ENCODE data around the gene SHC1. TPM values are rescaled to one million over a fixed set of nuclear protein-coding genes. Genes with fewer than 3 reads are reported as not detected.

SHC1 gene
- total and polyA plus RNA-seq, 4 experiments from 2014 or later: 36.4 to 81.7 (median 61.4) TPM

DNA sequence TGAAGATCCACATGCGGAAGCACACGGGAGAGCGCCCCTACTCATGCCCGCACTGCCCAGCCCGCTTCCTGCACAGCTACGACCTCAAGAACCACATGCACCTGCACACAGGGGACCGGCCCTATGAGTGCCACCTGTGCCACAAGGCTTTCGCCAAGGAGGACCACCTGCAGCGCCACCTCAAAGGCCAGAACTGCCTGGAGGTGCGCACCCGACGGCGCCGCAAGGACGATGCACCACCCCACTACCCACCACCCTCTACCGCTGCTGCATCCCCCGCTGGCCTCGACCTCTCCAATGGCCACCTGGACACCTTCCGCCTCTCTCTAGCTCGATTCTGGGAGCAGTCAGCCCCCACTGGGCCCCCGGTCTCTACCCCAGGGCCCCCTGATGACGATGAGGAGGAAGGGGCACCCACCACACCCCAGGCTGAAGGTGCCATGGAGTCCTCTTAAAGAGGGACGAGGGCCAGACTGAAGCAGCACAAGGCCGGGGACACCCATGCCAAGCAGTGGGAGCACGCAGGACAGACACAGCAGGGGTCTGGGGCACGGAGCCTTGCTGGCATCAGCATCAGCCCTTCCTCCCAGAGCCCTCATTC is 45.8 kb upstream of the SHC1 start:
- ChIA-PET POLR2A (ENCODE audit: partially characterized antibody) (interaction anchor here (1.5 to 38.9 kb wide), 9 partner anchors 9 to 124 kb away, joined by 4 to 1543 read pairs (median 51); partner anchors contain the start of genes CKS1B, FLAD1, LENEP and PBXIP1), CTCF (ENCODE audit: partially characterized antibody) (interaction anchor here (0.7 to 18.7 kb wide), 16 partner anchors 8 to 456 kb away, joined by 3 to 381 read pairs (median 16); partner anchors contain the start of genes ADAM15, CKS1B, FLAD1 and LENEP)
- Histone ChIP-seq H3K4me1 (ENCODE audit: insufficient read depth, low read length) (peaks cover 73% of the 10 kb centered on the region), H3K27me3 (ENCODE audit: insufficient read depth, low read length) (no peaks in the 10 kb centered on the region), H3K27ac (ENCODE audit: low read depth, low read length) (peak overlapping the region; percentile 86), H3K36me3 (ENCODE audit: insufficient read depth, low read length) (peaks cover 8% of the 10 kb centered on the region), H3K9me3 (ENCODE audit: control insufficient read depth in 1 of 2, low read length in 2 of 2) (no peaks in the 10 kb centered on the region), H3K4me3 (ENCODE audit: low read length in 2 of 2) (peak overlapping the region in 1 of 2 donors; percentile 11)
- intact Hi-C loops (cut with micrococcal nuclease): no loop called here
- H3K9me3 Mint-ChIP-seq: peaks cover 0 to 3% (median 0%) of the 10 kb centered on the region in 8 donors
- H3K4me3 Mint-ChIP-seq: peak overlapping the region; percentile 67 to 86 (median 76)
- no peaks in the 10 kb centered on the region for H3K27me3 Mint-ChIP-seq
- H3K36me3 Mint-ChIP-seq: peaks cover 13 to 33% of the 10 kb centered on the region in 2 donors
- H3K27ac Mint-ChIP-seq: peak overlapping the region; percentile 85 to 96 (median 93)
- DNase-seq: peak in 1 of 5 donors; percentile 38
- H3K4me1 Mint-ChIP-seq: peaks cover 45 to 78% (median 67%) of the 10 kb centered on the region in 4 donors

- intact Hi-C loops (cut with micrococcal nuclease): no loop called here
- no peaks in the 10 kb centered on the region for H3K27me3 ChIP-seq (ENCODE audit: insufficient read depth, low read length)
- peak overlapping the region; percentile 66 to 86 (median 76) for H3K4me3 Mint-ChIP-seq
- H3K36me3 ChIP-seq (ENCODE audit: insufficient read depth, low read length): peaks cover 8% of the 10 kb centered on the region
- H3K4me1 ChIP-seq (ENCODE audit: insufficient read depth, low read length): peaks cover 80% of the 10 kb centered on the region
- peaks cover 0 to 3% (median 0%) of the 10 kb centered on the region in 8 donors for H3K9me3 Mint-ChIP-seq
- H3K27ac Mint-ChIP-seq: peak overlapping the region; percentile 85 to 96 (median 93)
- ChIA-PET CTCF (ENCODE audit: partially characterized antibody) (interaction anchor here (1.2 to 18.7 kb wide), 13 partner anchors 8 to 456 kb away, joined by 3 to 381 read pairs (median 26); partner anchors contain the start of genes ADAM15, CKS1B, FLAD1 and LENEP), POLR2A (ENCODE audit: partially characterized antibody) (interaction anchor here (1.8 to 38.9 kb wide), 7 partner anchors 8 to 124 kb away, joined by 4 to 1543 read pairs (median 67); partner anchors contain the start of genes CKS1B, FLAD1, LENEP and PBXIP1)
- H3K27me3 Mint-ChIP-seq: no peaks in the 10 kb centered on the region
- H3K4me3 ChIP-seq (ENCODE audit: low read length in 2 of 2): peak overlapping the region in 1 of 2 donors; percentile 11
- H3K9me3 ChIP-seq (ENCODE audit: control insufficient read depth in 1 of 2, low read length in 2 of 2): no peaks in the 10 kb centered on the region
- H3K36me3 Mint-ChIP-seq: peaks cover 13 to 33% of the 10 kb centered on the region in 2 donors
- H3K27ac ChIP-seq (ENCODE audit: low read depth, low read length): peak overlapping the region; percentile 86
- H3K4me1 Mint-ChIP-seq: peaks cover 45 to 83% (median 70%) of the 10 kb centered on the region in 4 donors
- DNase-seq: peak in 2 of 5 donors; percentile 24 to 37
Measured at GRCh38 chr1:155015527-155016230, 45.1 kb upstream of the SHC1 start.

DNA sequence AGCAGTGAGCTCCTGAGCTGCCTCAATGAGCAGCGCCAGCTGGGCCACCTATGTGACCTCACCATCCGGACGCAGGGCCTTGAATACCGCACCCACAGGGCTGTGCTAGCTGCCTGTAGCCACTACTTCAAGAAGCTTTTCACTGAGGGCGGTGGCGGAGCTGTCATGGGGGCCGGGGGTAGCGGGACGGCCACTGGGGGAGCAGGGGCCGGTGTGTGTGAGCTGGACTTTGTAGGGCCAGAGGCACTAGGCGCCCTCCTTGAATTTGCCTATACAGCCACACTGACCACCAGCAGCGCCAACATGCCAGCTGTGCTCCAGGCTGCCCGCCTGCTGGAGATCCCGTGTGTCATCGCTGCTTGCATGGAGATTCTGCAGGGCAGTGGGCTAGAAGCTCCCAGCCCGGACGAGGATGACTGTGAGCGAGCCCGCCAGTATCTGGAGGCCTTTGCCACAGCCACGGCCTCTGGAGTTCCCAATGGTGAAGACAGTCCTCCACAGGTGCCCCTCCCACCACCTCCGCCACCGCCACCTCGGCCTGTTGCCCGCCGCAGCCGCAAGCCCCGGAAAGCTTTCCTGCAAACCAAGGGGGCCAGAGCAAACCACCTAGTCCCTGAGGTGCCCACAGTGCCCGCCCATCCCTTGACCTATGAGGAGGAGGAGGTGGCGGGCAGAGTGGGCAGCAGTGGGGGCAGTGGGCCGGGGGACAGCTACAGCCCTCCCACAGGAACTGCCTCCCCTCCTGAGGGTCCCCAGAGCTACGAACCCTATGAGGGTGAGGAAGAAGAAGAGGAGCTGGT is 44.4 kb upstream of the SHC1 start:
- peaks cover 13 to 38% of the 10 kb centered on the region in 2 donors for H3K36me3 Mint-ChIP-seq
- intact Hi-C loops (cut with micrococcal nuclease): no loop called here
- H3K9me3 ChIP-seq (ENCODE audit: control insufficient read depth in 1 of 2, low read length in 2 of 2): no peaks in the 10 kb centered on the region
- peak overlapping the region in 3 of 8 donors; percentile 20 to 93 (median 54) for H3K4me3 Mint-ChIP-seq
- DNase-seq: peak in 1 of 5 donors; percentile 6
- H3K4me1 ChIP-seq (ENCODE audit: insufficient read depth, low read length): peaks cover 88% of the 10 kb centered on the region
- H3K4me3 ChIP-seq (ENCODE audit: low read length in 2 of 2): no peak overlapping the region
- peak overlapping the region; percentile 86 for H3K27ac ChIP-seq (ENCODE audit: low read depth, low read length)
- peaks cover 43 to 87% (median 71%) of the 10 kb centered on the region in 4 donors for H3K4me1 Mint-ChIP-seq
- ChIA-PET CTCF (ENCODE audit: partially characterized antibody) (interaction anchor here (1.2 to 18.7 kb wide), 6 partner anchors 16 to 77 kb away, joined by 4 to 381 read pairs (median 54); partner anchors contain the start of genes CKS1B, FLAD1, LENEP and PBXIP1), POLR2A (ENCODE audit: partially characterized antibody) (interaction anchor here (1.0 to 38.9 kb wide), 7 partner anchors 7 to 78 kb away, joined by 3 to 1543 read pairs (median 67); partner anchors contain the start of genes CKS1B, FLAD1, LENEP and PBXIP1)
- peaks cover 8% of the 10 kb centered on the region for H3K36me3 ChIP-seq (ENCODE audit: insufficient read depth, low read length)
- H3K27me3 ChIP-seq (ENCODE audit: insufficient read depth, low read length): no peaks in the 10 kb centered on the region
- peaks cover 0 to 3% (median 0%) of the 10 kb centered on the region in 8 donors for H3K9me3 Mint-ChIP-seq
- H3K27ac Mint-ChIP-seq: peak overlapping the region; percentile 6 to 96 (median 94)
- no peaks in the 10 kb centered on the region for H3K27me3 Mint-ChIP-seq

GRCh38 chr1:155013632-155014031 is 43.1 kb upstream of the SHC1 start:
- Mint-ChIP-seq H3K36me3 (peaks cover 9 to 43% of the 10 kb centered on the region in 2 donors), H3K27me3 (no peaks in the 10 kb centered on the region), H3K9me3 (peaks cover 0 to 3% (median 0%) of the 10 kb centered on the region in 8 donors), H3K27ac (peak overlapping the region; percentile 90 to 97 (median 94)), H3K4me3 (peak overlapping the region; percentile 72 to 98 (median 88)), H3K4me1 (peaks cover 37 to 87% (median 62%) of the 10 kb centered on the region in 4 donors)
- peaks cover 8% of the 10 kb centered on the region for H3K36me3 ChIP-seq (ENCODE audit: insufficient read depth, low read length)
- peak overlapping the region; percentile 4 to 23 for H3K4me3 ChIP-seq (ENCODE audit: low read length in 2 of 2)
- H3K27me3 ChIP-seq (ENCODE audit: insufficient read depth, low read length): no peaks in the 10 kb centered on the region
- peak in 4 of 5 donors; percentile 48 to 64 (median 48) for DNase-seq
- intact Hi-C loops (cut with micrococcal nuclease): no loop called here
- H3K9me3 ChIP-seq (ENCODE audit: control insufficient read depth in 1 of 2, low read length in 2 of 2): no peaks in the 10 kb centered on the region
- ChIA-PET POLR2A (ENCODE audit: partially characterized antibody) (interaction anchor here (0.5 to 38.9 kb wide), 12 partner anchors 9 to 844 kb away, joined by 3 to 1543 read pairs (median 5); partner anchors contain the start of genes ADAM15, CKS1B, FLAD1 and GON4L), CTCF (ENCODE audit: partially characterized antibody) (interaction anchor here (0.7 to 18.7 kb wide), 5 partner anchors 14 to 77 kb away, joined by 4 to 381 read pairs (median 4); partner anchors contain the start of genes CKS1B, FLAD1, LENEP and PMVK)
- H3K27ac ChIP-seq (ENCODE audit: low read depth, low read length): peak overlapping the region; percentile 86
- H3K4me1 ChIP-seq (ENCODE audit: insufficient read depth, low read length): peaks cover 91% of the 10 kb centered on the region

DNA sequence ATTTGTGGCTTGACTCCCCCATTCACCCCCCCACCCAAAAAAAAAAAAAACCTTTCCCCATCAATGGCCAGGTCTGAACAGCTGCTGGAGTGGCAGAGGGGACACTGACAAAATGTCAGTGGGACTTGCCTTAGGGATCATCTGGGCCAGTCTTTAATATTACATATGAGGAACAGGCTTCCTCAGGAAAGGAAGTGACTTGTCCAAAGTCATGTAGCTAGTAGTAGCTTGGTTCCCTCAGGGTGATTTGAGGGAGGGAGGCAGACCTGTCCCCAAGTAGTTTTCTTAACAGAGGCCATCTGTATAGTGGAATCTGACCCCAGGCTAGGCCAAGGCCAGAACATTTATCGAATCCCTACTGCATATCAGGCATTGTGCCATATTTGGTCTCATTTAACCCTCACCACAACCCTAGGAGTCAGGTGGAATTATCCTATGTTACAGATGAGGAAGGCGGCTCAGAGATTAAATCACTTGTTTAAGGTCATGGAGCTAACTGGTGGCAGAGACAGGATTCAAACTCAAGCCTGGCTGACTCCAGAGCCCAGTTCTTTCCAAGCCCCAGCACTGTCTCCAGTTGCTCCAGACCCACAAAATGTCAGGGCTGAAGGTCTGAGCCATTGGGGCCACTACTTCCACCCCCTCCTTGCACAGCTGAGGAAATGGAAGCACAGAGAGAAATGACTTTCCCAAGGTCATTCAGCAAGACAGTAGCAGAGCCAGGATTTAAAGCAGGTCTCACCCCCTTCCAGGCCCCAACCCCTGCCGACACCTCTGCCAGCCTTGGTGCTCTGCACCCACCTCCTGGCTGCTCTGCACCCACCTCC is 42.4 kb upstream of the SHC1 start:
- H3K4me3 Mint-ChIP-seq: peak overlapping the region; percentile 72 to 98 (median 88)
- Histone ChIP-seq H3K36me3 (ENCODE audit: insufficient read depth, low read length) (peaks cover 8% of the 10 kb centered on the region), H3K9me3 (ENCODE audit: control insufficient read depth in 1 of 2, low read length in 2 of 2) (no peaks in the 10 kb centered on the region), H3K27ac (ENCODE audit: low read depth, low read length) (peak overlapping the region; percentile 86), H3K4me3 (ENCODE audit: low read length in 2 of 2) (peak overlapping the region; percentile 4 to 23), H3K4me1 (ENCODE audit: insufficient read depth, low read length) (peaks cover 91% of the 10 kb centered on the region), H3K27me3 (ENCODE audit: insufficient read depth, low read length) (no peaks in the 10 kb centered on the region)
- POLR2A ChIA-PET (ENCODE audit: partially characterized antibody): interaction anchor here (0.5 to 38.9 kb wide), 13 partner anchors 10 to 844 kb away, joined by 3 to 1543 read pairs (median 5); partner anchors contain the start of genes ADAM15, CKS1B, FLAD1 and GON4L
- peaks cover 0 to 3% (median 0%) of the 10 kb centered on the region in 8 donors for H3K9me3 Mint-ChIP-seq
- DNase-seq: peak in 1 of 5 donors; percentile 5
- H3K27ac Mint-ChIP-seq: peak overlapping the region; percentile 62 to 97 (median 94)
- H3K27me3 Mint-ChIP-seq: no peaks in the 10 kb centered on the region
- CTCF ChIA-PET (ENCODE audit: partially characterized antibody): interaction anchor here (0.7 to 18.7 kb wide), 10 partner anchors 8 to 453 kb away, joined by 3 to 381 read pairs (median 4); partner anchors contain the start of genes CKS1B, FLAD1, LENEP and PMVK
- intact Hi-C loops (cut with micrococcal nuclease): no loop called here
- peaks cover 9 to 43% of the 10 kb centered on the region in 2 donors for H3K36me3 Mint-ChIP-seq
- H3K4me1 Mint-ChIP-seq: peaks cover 39 to 93% (median 65%) of the 10 kb centered on the region in 4 donors
